Activated CD8-positive, alpha-beta T cell treated with anti-CD3 and anti-CD28 coated beads, Interleukin-2, amount 10 ng/mL, durations not matched to agents 7 days and 5 days (primary cell): ENCODE measurements around the gene TMA7. TPM values are rescaled to one million over a fixed set of nuclear protein-coding genes. Genes with fewer than 3 reads are reported as not detected.
"Not testable (repeated sequence)": the region's sequence is repeated elsewhere in the genome, so short reads cannot be mapped to it uniquely, and the experiment has no call there.

Experiments
- ATAC-seq: fragments of 150-1000 bp; cut with Tn5 transposase; one replicate; pipeline ENCODE4 v1.10.0; 2021; ENCODE audit warnings: moderate library complexity
- CTCF ChIA-PET: fragments of 350-600 bp; sonication (Branson Sonifier 250); formaldehyde crosslinking; loops from one replicate; lab custom pipeline; 2021; ENCODE audit warnings: antibody characterized with exemption; lab: Charles Lee
- POLR2A ChIA-PET: fragments of 350-600 bp; sonication (Branson Sonifier 250); formaldehyde crosslinking; loops from one replicate; lab custom pipeline; 2021; ENCODE audit warnings: antibody characterized with exemption; lab: Charles Lee
- DNase-seq: peaks from one replicate; pipeline ENCODE4 v3.0.0-alpha.2; 2020
- H3K27ac Mint-ChIP-seq: one replicate; pipeline ENCODE4 v1.8.0; 2021; ENCODE audit warnings: mild to moderate bottlenecking, mixed read lengths
- H3K27me3 Mint-ChIP-seq: one replicate; pipeline ENCODE4 v1.8.0; 2021; ENCODE audit warnings: low read depth, mixed read lengths
- H3K36me3 Mint-ChIP-seq: one replicate; pipeline ENCODE4 v1.8.0; 2021; ENCODE audit warnings: low read depth, mixed read lengths
- H3K4me1 Mint-ChIP-seq: one replicate; pipeline ENCODE4 v1.8.0; 2021; ENCODE audit warnings: low read depth, mixed read lengths
- H3K4me3 Mint-ChIP-seq: one replicate; pipeline ENCODE4 v1.8.0; 2021; ENCODE audit warnings: mild to moderate bottlenecking, mixed read lengths
- H3K9me3 Mint-ChIP-seq: one replicate; pipeline ENCODE4 v1.8.0; 2022; ENCODE audit warnings: mixed read lengths; ENCODE audit not compliant: insufficient read depth
- total RNA-seq, 2 experiments: library from RNA; stranded (reverse); gene quantifications; one replicate each; pipeline ENCODE4 v1.2.3, GENCODE V29; 2021

TMA7 gene
- total RNA-seq, 2 experiments from 2014 or later, result 339 to 364 TPM

GRCh38 chr3:48472673-48472922 lies 32.5 kb downstream of the TMA7 start:
- no peak for ATAC-seq
- peak overlapping the region; percentile 93 for H3K4me3 Mint-ChIP-seq
- no peaks in the 10 kb centered on the region for H3K9me3 Mint-ChIP-seq
- peaks cover 73% of the 10 kb centered on the region for H3K4me1 Mint-ChIP-seq
- ChIA-PET POLR2A (interaction anchor here (0.7 to 2.7 kb wide), 18 partner anchors 9 to 186 kb away, joined by 3 to 35 read pairs (median 7); partner anchors contain the start of genes ATRIP, CCDC51, SHISA5 and TMA7), CTCF (interaction anchor here (0.7 to 6.1 kb wide), 16 partner anchors 12 to 86 kb away, joined by 3 to 57 read pairs (median 5); partner anchors contain the start of genes ATRIP, CCDC51, SHISA5 and TMA7)
- peak overlapping the region; percentile 100 for H3K27ac Mint-ChIP-seq
- no peak for DNase-seq
- peaks cover 60% of the 10 kb centered on the region for H3K36me3 Mint-ChIP-seq
- no peaks in the 10 kb centered on the region for H3K27me3 Mint-ChIP-seq

- POLR2A ChIA-PET, result interaction anchor here (0.5 to 2.7 kb wide), 20 partner anchors 9 to 244 kb away, joined by 3 to 35 read pairs (median 5); partner anchors contain the start of genes ATRIP, CCDC51, IP6K2 and NME6
- peak overlapping the region; percentile 100 for H3K27ac Mint-ChIP-seq
Measured at GRCh38 chr3:48472923-48473616, 33.0 kb downstream of the TMA7 start.

GRCh38 chr3:48473617-48473952 lies 33.5 kb downstream of the TMA7 start:
- Mint-ChIP-seq H3K4me3 (peak overlapping the region; percentile 93), H3K4me1 (peaks cover 73% of the 10 kb centered on the region), H3K9me3 (no peaks in the 10 kb centered on the region), H3K27me3 (no peaks in the 10 kb centered on the region), H3K36me3 (peaks cover 58% of the 10 kb centered on the region), H3K27ac (peak overlapping the region; percentile 100)
- ATAC-seq, result no peak
- DNase-seq, result no peak
- POLR2A ChIA-PET, result interaction anchor here (0.5 to 2.7 kb wide), 17 partner anchors 8 to 243 kb away, joined by 3 to 35 read pairs (median 7); partner anchors contain the start of genes ATRIP, CCDC51, IP6K2 and NME6
- CTCF ChIA-PET, result interaction anchor here (0.9 to 6.1 kb wide), 17 partner anchors 16 to 85 kb away, joined by 3 to 57 read pairs (median 5); partner anchors contain the start of genes ATRIP, CCDC51, SHISA5 and TMA7

More at GRCh38 chr3:48472923-48473616, 33.0 kb downstream of the TMA7 start:
- H3K9me3 Mint-ChIP-seq, result no peaks in the 10 kb centered on the region
- CTCF ChIA-PET, result interaction anchor here (0.7 to 6.1 kb wide), 18 partner anchors 12 to 85 kb away, joined by 3 to 57 read pairs (median 5); partner anchors contain the start of genes ATRIP, CCDC51, SHISA5 and TMA7
- peak; percentile 88 for ATAC-seq
- H3K27me3 Mint-ChIP-seq, result no peaks in the 10 kb centered on the region
- peak; percentile 98 for DNase-seq
- peak overlapping the region; percentile 93 for H3K4me3 Mint-ChIP-seq
- H3K4me1 Mint-ChIP-seq, result peaks cover 73% of the 10 kb centered on the region
- peaks cover 60% of the 10 kb centered on the region for H3K36me3 Mint-ChIP-seq

GRCh38 chr3:48474031-48474430 lies 34.0 kb downstream of the TMA7 start:
- not testable (repeated sequence) for H3K9me3 Mint-ChIP-seq, ATAC-seq, DNase-seq, H3K27me3 Mint-ChIP-seq, H3K4me3 Mint-ChIP-seq
- H3K4me1 Mint-ChIP-seq, result peaks cover 73% of the 10 kb centered on the region
- peaks cover 58% of the 10 kb centered on the region for H3K36me3 Mint-ChIP-seq
- peak overlapping the region; percentile 100 for H3K27ac Mint-ChIP-seq
- ChIA-PET CTCF (interaction anchor here (0.9 to 6.1 kb wide), 11 partner anchors 28 to 80 kb away, joined by 3 to 57 read pairs (median 10); partner anchors contain the start of genes CCDC51, SHISA5 and TMA7), POLR2A (interaction anchor here (1.0 to 2.7 kb wide), 6 partner anchors 21 to 243 kb away, joined by 3 to 35 read pairs (median 13); partner anchors contain the start of genes ATRIP, CCDC51, IP6K2 and SHISA5)

- ChIA-PET POLR2A (no interaction called here), CTCF (interaction anchor here (2.9 to 6.1 kb wide), 4 partner anchors 33 to 74 kb away, joined by 11 to 57 read pairs (median 28); no protein-coding TSS in a partner anchor)
- Mint-ChIP-seq H3K36me3 (peaks cover 53% of the 10 kb centered on the region), H3K4me3 (no peak overlapping the region), H3K27ac (peak overlapping the region; percentile 58), H3K9me3 (no peaks in the 10 kb centered on the region), H3K4me1 (peaks cover 72% of the 10 kb centered on the region), H3K27me3 (no peaks in the 10 kb centered on the region)
- no peak for DNase-seq
- ATAC-seq, result no peak
Measured at GRCh38 chr3:48474619-48475018, 34.6 kb downstream of the TMA7 start.

GRCh38 chr3:48475188-48475587 lies 35.1 kb downstream of the TMA7 start:
- H3K27ac Mint-ChIP-seq, result peak overlapping the region; percentile 58
- no peaks in the 10 kb centered on the region for H3K27me3 Mint-ChIP-seq
- DNase-seq (no peak), ATAC-seq (no peak)
- peaks cover 49% of the 10 kb centered on the region for H3K36me3 Mint-ChIP-seq
- no peak overlapping the region for H3K4me3 Mint-ChIP-seq
- peaks cover 72% of the 10 kb centered on the region for H3K4me1 Mint-ChIP-seq
- ChIA-PET POLR2A (no interaction called here), CTCF (interaction anchor here (2.9 to 6.1 kb wide), 2 partner anchors 33 to 39 kb away, joined by 11 to 57 read pairs; no protein-coding TSS in a partner anchor)
- H3K9me3 Mint-ChIP-seq, result no peaks in the 10 kb centered on the region

GRCh38 chr3:48476426-48477053 lies 36.5 kb downstream of the TMA7 start:
- DNase-seq (no peak), ATAC-seq (no peak)
- CTCF ChIA-PET, result interaction anchor here (0.8 to 4.4 kb wide), 3 partner anchors 11 to 41 kb away, joined by 3 to 18 read pairs (median 11); no protein-coding TSS in a partner anchor
- peaks cover 42% of the 10 kb centered on the region for H3K36me3 Mint-ChIP-seq
- no peak overlapping the region for H3K4me3 Mint-ChIP-seq
- POLR2A ChIA-PET, result interaction anchor here (0.6 to 4.7 kb wide), 4 partner anchors 9 to 130 kb away, joined by 4 to 44 read pairs (median 5); partner anchors contain the start of genes ATRIP and CCDC51
- H3K9me3 Mint-ChIP-seq, result no peaks in the 10 kb centered on the region
- H3K4me1 Mint-ChIP-seq, result peaks cover 64% of the 10 kb centered on the region
- no peaks in the 10 kb centered on the region for H3K27me3 Mint-ChIP-seq
- peak overlapping the region; percentile 52 for H3K27ac Mint-ChIP-seq

GRCh38 chr3:48477959-48478520 lies 38.0 kb downstream of the TMA7 start:
- Mint-ChIP-seq H3K4me3 (peak overlapping the region; percentile 83), H3K36me3 (peaks cover 37% of the 10 kb centered on the region), H3K9me3 (no peaks in the 10 kb centered on the region), H3K4me1 (peaks cover 64% of the 10 kb centered on the region), H3K27me3 (no peaks in the 10 kb centered on the region), H3K27ac (peak overlapping the region; percentile 100)
- no peak for ATAC-seq
- POLR2A ChIA-PET, result interaction anchor here (4.7 kb wide), 1 partner anchor 11 kb away, joined by 44 read pairs; a partner anchor contains a TSS
- no peak for DNase-seq
- CTCF ChIA-PET, result interaction anchor here (4.4 kb wide), 1 partner anchor 42 kb away, joined by 18 read pairs; no protein-coding TSS in a partner anchor

- CTCF ChIA-PET, result interaction anchor here (0.8 to 4.4 kb wide), 3 partner anchors 12 to 43 kb away, joined by 3 to 18 read pairs (median 4); no protein-coding TSS in a partner anchor
- Mint-ChIP-seq H3K36me3 (peaks cover 32% of the 10 kb centered on the region), H3K27ac (peak overlapping the region; percentile 100), H3K4me1 (peaks cover 56% of the 10 kb centered on the region), H3K4me3 (peak overlapping the region; percentile 83), H3K9me3 (no peaks in the 10 kb centered on the region), H3K27me3 (no peaks in the 10 kb centered on the region)
- ATAC-seq, result peak; percentile 88
- DNase-seq, result peak; percentile 82
- POLR2A ChIA-PET, result interaction anchor here (0.6 to 4.7 kb wide), 7 partner anchors 12 to 798 kb away, joined by 3 to 44 read pairs (median 3); partner anchors contain the start of genes CCDC51 and SHISA5
Measured at GRCh38 chr3:48478626-48479555, 38.8 kb downstream of the TMA7 start.

- not testable (repeated sequence) for H3K4me3 Mint-ChIP-seq, DNase-seq, H3K27me3 Mint-ChIP-seq, H3K27ac Mint-ChIP-seq, H3K9me3 Mint-ChIP-seq, ATAC-seq
- CTCF ChIA-PET, result interaction anchor here (4.4 kb wide), 1 partner anchor 45 kb away, joined by 18 read pairs; no protein-coding TSS in a partner anchor
- H3K4me1 Mint-ChIP-seq, result peaks cover 42% of the 10 kb centered on the region
- POLR2A ChIA-PET, result interaction anchor here (1.9 kb wide), 1 partner anchor 8 kb away, joined by 9 read pairs; no protein-coding TSS in a partner anchor
- peaks cover 21% of the 10 kb centered on the region for H3K36me3 Mint-ChIP-seq
Measured at GRCh38 chr3:48480891-48481290, 40.8 kb downstream of the TMA7 start.
